ENCODE data around the gene PKD1. TPM values are rescaled to one million over a fixed set of nuclear protein-coding genes. Genes with fewer than 3 reads are reported as not detected.

The PKD1 gene
- total RNA-seq, 1 experiment from 2014 or later: 137 TPM

DNA sequence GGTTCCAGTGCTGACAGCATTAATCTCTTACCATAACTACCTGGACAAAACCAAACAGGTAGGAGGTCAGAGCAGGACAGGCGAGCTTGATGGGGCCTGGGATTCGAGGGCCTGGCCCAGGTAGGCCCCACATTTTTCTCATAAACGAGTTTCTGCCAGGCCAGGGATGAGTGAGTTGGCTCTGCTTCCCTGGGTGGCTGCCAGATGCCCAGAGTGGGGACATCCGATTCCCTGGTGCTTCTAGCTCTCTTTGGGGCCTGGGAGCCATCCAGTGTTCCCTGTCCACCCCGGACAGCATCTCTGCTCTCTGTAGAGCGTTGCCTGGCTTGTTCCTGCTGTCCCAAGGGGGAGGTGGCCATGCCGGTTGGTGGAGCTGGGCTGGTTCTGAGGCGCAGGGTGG is 62.8 kb downstream of the PKD1 start (continued):
- TF ChIP-seq RAD21 (IDR thresholded peaks at IDR 0.05; ENCODE audit: low read depth): no peak

DNA sequence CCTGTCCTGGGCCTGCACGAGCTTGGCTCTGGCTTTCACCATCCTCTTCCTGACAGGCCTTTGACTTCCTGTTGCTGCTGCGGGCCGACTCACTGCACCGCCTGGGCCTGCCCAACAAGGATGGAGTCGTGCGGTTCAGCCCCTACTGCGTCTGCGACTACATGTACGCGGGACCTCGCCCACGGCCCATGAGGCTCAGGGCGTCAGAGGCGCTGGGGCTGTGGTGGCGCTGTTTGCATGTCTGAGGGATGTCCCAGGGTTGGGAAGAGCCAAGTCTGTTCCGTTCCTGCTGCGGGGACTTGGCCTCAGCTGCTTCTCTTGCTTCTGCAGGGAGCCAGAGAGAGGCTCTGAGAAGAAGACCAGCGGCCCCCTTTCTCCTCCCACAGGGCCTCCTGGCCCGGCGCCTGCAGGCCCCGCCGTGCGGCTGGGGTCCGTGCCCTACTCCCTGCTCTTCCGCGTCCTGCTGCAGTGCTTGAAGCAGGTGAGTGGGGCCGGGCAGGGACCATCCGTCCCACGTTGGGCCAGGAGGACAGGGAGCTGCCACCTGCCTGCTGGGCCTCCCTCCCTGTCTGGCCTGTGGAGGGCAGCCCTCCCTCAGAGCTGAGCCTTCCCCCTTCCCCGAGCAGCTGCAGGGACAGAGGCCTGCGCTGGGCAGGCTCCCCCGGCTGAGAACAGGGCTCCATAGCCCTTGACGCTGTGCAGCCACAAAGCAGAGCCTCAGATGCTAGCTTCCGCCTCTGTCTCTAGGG is 64.1 kb downstream of the PKD1 start:
- TF ChIP-seq ZBTB33 (IDR thresholded peaks at IDR 0.05; ENCODE audit: extremely low read depth, insufficient replicate concordance, low read length) (no peak), EZH2phosphoT487 (IDR thresholded peaks at IDR 0.05; ENCODE audit: borderline replicate concordance) (no peak), ZFX (IDR thresholded peaks at IDR 0.05) (no peak), CEBPB (IDR thresholded peaks at IDR 0.05; ENCODE audit: low read depth) (no peak), CBX3 (IDR thresholded peaks at IDR 0.05; ENCODE audit: low read depth) (no peak), ATF3 (IDR thresholded peaks at IDR 0.05) (no peak), SRF (IDR thresholded peaks at IDR 0.05; ENCODE audit: low read depth) (no peak), RAD21 (IDR thresholded peaks at IDR 0.05; ENCODE audit: low read depth) (no peak), YY1 (IDR thresholded peaks at IDR 0.05; ENCODE audit: extremely low read depth, insufficient replicate concordance, low read depth, low read length) (no peak), POLR2A (IDR thresholded peaks at IDR 0.05; ENCODE audit: borderline replicate concordance, extremely low read depth, insufficient read depth, insufficient read length) (no peak), EZH2 (IDR thresholded peaks at IDR 0.05) (no peak), ZNF274 (IDR thresholded peaks at IDR 0.05; ENCODE audit: low read depth, low read length) (no peak), SP1 (IDR thresholded peaks at IDR 0.05; ENCODE audit: low read depth) (no peak)
- TF ChIP-seq, protein P1, sequence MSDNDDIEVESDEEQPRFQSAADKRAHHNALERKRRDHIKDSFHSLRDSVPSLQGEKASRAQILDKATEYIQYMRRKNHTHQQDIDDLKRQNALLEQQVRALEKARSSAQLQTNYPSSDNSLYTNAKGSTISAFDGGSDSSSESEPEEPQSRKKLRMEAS (IDR thresholded peaks at IDR 0.05): no peak
- Histone ChIP-seq H2AFZ (ENCODE audit: low read depth, low read length, poor library complexity, severe bottlenecking) (no peak overlapping the region), H3K9me3 (ENCODE audit: control insufficient read depth in 1 of 2, insufficient read depth in 1 of 2, low read depth in 1 of 2, low read length in 2 of 2) (no peaks in the 10 kb centered on the region), H3K36me3 (ENCODE audit: control insufficient read depth in 1 of 2, insufficient read depth in 2 of 2, low read length in 2 of 2) (peaks cover 0 to 8% of the 10 kb centered on the region in 2 experiments; a peak in 2 of 4 replicates), H3K4me1 (ENCODE audit: control insufficient read depth in 1 of 2, insufficient read depth in 2 of 2, low read length in 2 of 2) (no peaks in the 10 kb centered on the region), H3K4me3 (replicated peaks in 1 of 2; ENCODE audit: low read depth in 1 of 2, low read length in 2 of 2) (no peak overlapping the region), H3K27ac (ENCODE audit: low read depth, low read length) (no peak overlapping the region), H3K9ac (ENCODE audit: low read length) (no peak overlapping the region), H3K4me2 (ENCODE audit: low read length) (no peak overlapping the region), H4K20me1 (ENCODE audit: insufficient read depth) (no peaks in the 10 kb centered on the region), H3K9me2 (ENCODE audit: insufficient read depth) (no peaks in the 10 kb centered on the region), H3K27me3 (ENCODE audit: insufficient read depth, low read length) (no peaks in the 10 kb centered on the region), H3K79me2 (ENCODE audit: insufficient read depth, low read length) (no peaks in the 10 kb centered on the region)
- 0 out of 2 replicates have a peak, but pooled peaks have one; percentile 30 for ATAC-seq
- BruUV-seq (replicated peaks): no TSS peak
- intact Hi-C loops (cut with micrococcal nuclease): no loop called here
- RAD21 ChIA-PET (ENCODE audit: low non-redundant PET in 1 of 2, low total read pairs in 2 of 2, uncharacterized antibody in 2 of 2, unreplicated experiment in 2 of 2): no interaction called here
- DNase-seq (ENCODE audit: low read depth, low spot score): no peak
- CTCF ChIA-PET: no interaction called here
- POLR2A ChIA-PET: no interaction called here

All from HCT116 (cell line).